K562 (cell line): ENCODE measurements around the gene CISD3. TPM values are rescaled to one million over a fixed set of nuclear protein-coding genes. Genes with fewer than 3 reads are reported as not detected.

ENCODE experiments used
- ARID2 ChIP-seq: fragments of 450-650 bp; IDR thresholded peaks from 2 replicates; pipeline ENCODE4 v1.6.1; 2017; ENCODE audit warnings: antibody characterized with exemption, mild to moderate bottlenecking
- BCLAF1 ChIP-seq, 2 experiments: fragments of 450-650 bp in 1 of 2; IDR thresholded peaks; 2 replicates each; pipeline ENCODE4 v1.6.1; 2011 to 2017; ENCODE audit warnings: low read depth in 2 of 2, antibody characterized with exemption in 1 of 2, borderline replicate concordance in 1 of 2, low read length in 1 of 2, mild to moderate bottlenecking in 1 of 2, mixed read lengths in 1 of 2; ENCODE audit not compliant: control insufficient read depth in 1 of 2
- BDP1 ChIP-seq: IDR thresholded peaks from 3 replicates; pipeline ENCODE4 v1.6.1; 2011; ENCODE audit not compliant: insufficient read length, insufficient read depth
- CHD7 ChIP-seq: fragments of 200-600 bp; sonication (generic); IDR thresholded peaks from one replicate; pipeline ENCODE4 v1.6.1; 2012; ENCODE audit warnings: mild to moderate bottlenecking, low read depth, low read length, inconsistent platforms
- HMGN3 ChIP-seq: IDR thresholded peaks from 2 replicates; pipeline ENCODE4 v1.6.1; 2011; ENCODE audit warnings: borderline replicate concordance, low read depth, mild to moderate bottlenecking, mixed read lengths, low read length; ENCODE audit not compliant: insufficient read length; ENCODE audit errors: extremely low read depth
- HNRNPK ChIP-seq: fragments of 200-400 bp; formaldehyde crosslinking; IDR thresholded peaks from one replicate; pipeline ENCODE4 v1.6.1; 2018; ENCODE audit warnings: mild to moderate bottlenecking, low read depth, low read length; ENCODE audit not compliant: poor library complexity, severe bottlenecking
- MCM5 ChIP-seq: fragments of 450-650 bp; IDR thresholded peaks from 2 replicates; pipeline ENCODE4 v1.6.1; 2016; ENCODE audit warnings: low read depth
- SAFB2 ChIP-seq: fragments of 200-400 bp; formaldehyde crosslinking; IDR thresholded peaks from 2 replicates; pipeline ENCODE4 v1.6.1; 2018; ENCODE audit warnings: borderline replicate concordance, low read length, low read depth, moderate library complexity; ENCODE audit not compliant: severe bottlenecking
- SMARCB1 ChIP-seq: IDR thresholded peaks from 2 replicates; pipeline ENCODE4 v1.6.1; 2011; ENCODE audit warnings: improper control_type of control experiment, low read depth; ENCODE audit not compliant: insufficient read length
- ZNF431 ChIP-seq: sonication (generic); formaldehyde crosslinking; IDR thresholded peaks from 2 replicates; pipeline ENCODE4 v1.8.0; 2022; ENCODE audit warnings: mild to moderate bottlenecking, missing genetic modification reagents
- polyA plus RNA-seq, 8 experiments: library from polyadenylated mRNA; depleted of rRNA in 4 of 8; stranded (reverse) in 5 of 8; unstranded in 3 of 8; fragments of >200 nt; fragmentation: Nextera tagmentation in 2 of 8; fragmentation: Illumina TruSeq in 1 of 8; extraction: Ambion mirVana in 2 of 8; extraction: Trizol in 1 of 8; gene quantifications; 2 replicates each; pipeline versions ENCODE4 v1.2.1 to v1.2.3, GENCODE V29; 2011 to 2014; ENCODE audit warnings: inconsistent platforms in 1 of 8, missing spikeins in 1 of 8
- total RNA-seq, 7 experiments: library from RNA; depleted of rRNA in 6 of 7; stranded (reverse); fragments of >200 nt in 6 of 7; fragmentation: Illumina TruSeq in 2 of 7; extraction: Trizol in 2 of 7; gene quantifications; 2 replicates each; pipeline versions ENCODE4 v1.2.1 to v1.2.3, GENCODE V29; 2011 to 2021; ENCODE audit warnings: low replicate concordance in 1 of 7

Gene CISD3
- total and polyA plus RNA-seq, 9 of the 15 experiments (the other 6 are each of a cell fraction or from before 2014, with no cell fraction given): 5.0 to 60.7 (median 15.7) TPM

GRCh38 chr17:38752308-38753070 is 22.3 kb downstream of the CISD3 start, which contains the start of gene PSMB3 (continued):
- TF ChIP-seq CHD7: no peak
- TF ChIP-seq SAFB2: no peak
- TF ChIP-seq BCLAF1 (IDR thresholded peaks at IDR 0.05; ENCODE audit: borderline replicate concordance in 1 of 2, control insufficient read depth in 1 of 2, low read depth in 2 of 2, low read length in 1 of 2): no peak
- no peak for TF ChIP-seq ZNF431 (CRISPR knock-in tag)
- no peak for TF ChIP-seq HNRNPK
- TF ChIP-seq SMARCB1: no peak
- no peak for TF ChIP-seq HMGN3
- no peak for TF ChIP-seq ARID2
- no peak for TF ChIP-seq MCM5
- TF ChIP-seq BDP1: no peak
